Measurements from ENCODE around the gene INSYN2A.

INSYN2A gene

DNA sequence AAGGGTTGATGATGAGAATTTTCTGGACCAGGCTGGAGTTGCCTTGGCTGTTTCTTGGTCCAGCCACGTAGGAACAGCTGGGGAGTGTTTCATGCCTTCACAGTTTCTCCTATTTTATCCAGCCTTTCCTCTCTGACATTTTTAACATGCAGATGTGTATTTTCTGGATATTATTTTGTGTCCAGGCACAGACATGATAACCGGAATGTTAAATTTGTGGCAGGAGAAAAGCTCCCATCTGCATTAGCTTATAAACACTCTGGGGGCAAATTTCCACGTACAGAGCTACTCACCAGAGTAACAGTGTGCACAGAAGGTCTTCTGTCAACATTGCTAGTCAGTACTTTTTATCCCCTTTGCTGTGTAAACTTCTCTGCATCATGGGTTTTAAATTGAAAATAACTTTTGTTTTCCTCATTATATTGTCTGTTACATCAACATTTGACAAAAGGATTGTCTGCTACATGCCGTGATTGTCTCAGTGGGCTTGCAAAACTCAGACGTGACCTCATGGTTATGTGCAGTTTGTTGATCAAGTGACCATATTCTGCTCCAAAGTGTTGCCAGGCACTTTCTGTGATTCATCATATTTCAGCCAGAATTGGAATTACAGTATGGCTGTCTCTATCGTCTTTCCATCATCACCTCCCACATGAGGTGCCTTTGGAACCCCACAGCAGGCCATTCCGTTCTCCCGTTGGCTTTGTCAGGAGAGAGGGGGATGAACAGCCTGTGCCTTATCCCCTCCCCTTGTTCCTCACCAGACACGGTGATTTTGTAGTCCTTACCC is 41.4 kb downstream of the INSYN2A start:
- Histone ChIP-seq H3K27me3 (ENCODE audit: control insufficient read depth, insufficient read depth, low read length) (no peaks in the 10 kb centered on the region), H3K4me1 (ENCODE audit: control insufficient read depth, insufficient read depth, low read length) (peaks cover 9% of the 10 kb centered on the region), H3K36me3 (ENCODE audit: control insufficient read depth, insufficient read depth, low read length) (no peaks in the 10 kb centered on the region), H3K27ac (ENCODE audit: low read depth, low read length) (no peak overlapping the region), H3K4me3 (ENCODE audit: low read depth, low read length) (no peak overlapping the region), H3K9me3 (ENCODE audit: control insufficient read depth, insufficient read depth, low read depth, low read length) (no peaks in the 10 kb centered on the region), H3K9ac (ENCODE audit: low read length) (no peak overlapping the region)

DNA sequence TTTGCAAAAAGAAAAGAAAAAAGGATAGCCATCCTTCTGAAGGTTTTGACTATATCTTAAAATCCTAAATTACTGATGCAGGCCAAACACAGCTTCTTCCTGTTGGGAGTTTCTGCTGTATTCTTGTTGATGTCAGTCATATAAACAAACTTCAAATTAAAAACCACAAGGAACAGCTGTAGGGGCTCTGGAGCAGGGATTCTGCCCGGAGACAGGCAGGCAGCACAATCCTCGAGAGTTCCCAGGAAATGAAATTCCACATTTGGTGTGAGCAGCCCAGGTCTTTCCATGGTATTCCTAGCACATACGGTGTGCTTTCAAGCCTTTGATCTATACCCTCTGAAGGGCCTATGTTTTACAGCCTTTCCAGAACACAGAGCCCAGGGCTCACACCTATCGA is 43.2 kb downstream of the INSYN2A start:
- H3K4me1 ChIP-seq (ENCODE audit: control insufficient read depth, insufficient read depth, low read length): peaks cover 26% of the 10 kb centered on the region
- no peaks in the 10 kb centered on the region for H3K27me3 ChIP-seq (ENCODE audit: control insufficient read depth, insufficient read depth, low read length)
- no peaks in the 10 kb centered on the region for H3K36me3 ChIP-seq (ENCODE audit: control insufficient read depth, insufficient read depth, low read length)
- no peak overlapping the region for H3K4me3 ChIP-seq (ENCODE audit: low read depth, low read length)
- no peak overlapping the region for H3K9ac ChIP-seq (ENCODE audit: low read length)
- no peak overlapping the region for H3K27ac ChIP-seq (ENCODE audit: low read depth, low read length)
- H3K9me3 ChIP-seq (ENCODE audit: control insufficient read depth, insufficient read depth, low read depth, low read length): no peaks in the 10 kb centered on the region

DNA sequence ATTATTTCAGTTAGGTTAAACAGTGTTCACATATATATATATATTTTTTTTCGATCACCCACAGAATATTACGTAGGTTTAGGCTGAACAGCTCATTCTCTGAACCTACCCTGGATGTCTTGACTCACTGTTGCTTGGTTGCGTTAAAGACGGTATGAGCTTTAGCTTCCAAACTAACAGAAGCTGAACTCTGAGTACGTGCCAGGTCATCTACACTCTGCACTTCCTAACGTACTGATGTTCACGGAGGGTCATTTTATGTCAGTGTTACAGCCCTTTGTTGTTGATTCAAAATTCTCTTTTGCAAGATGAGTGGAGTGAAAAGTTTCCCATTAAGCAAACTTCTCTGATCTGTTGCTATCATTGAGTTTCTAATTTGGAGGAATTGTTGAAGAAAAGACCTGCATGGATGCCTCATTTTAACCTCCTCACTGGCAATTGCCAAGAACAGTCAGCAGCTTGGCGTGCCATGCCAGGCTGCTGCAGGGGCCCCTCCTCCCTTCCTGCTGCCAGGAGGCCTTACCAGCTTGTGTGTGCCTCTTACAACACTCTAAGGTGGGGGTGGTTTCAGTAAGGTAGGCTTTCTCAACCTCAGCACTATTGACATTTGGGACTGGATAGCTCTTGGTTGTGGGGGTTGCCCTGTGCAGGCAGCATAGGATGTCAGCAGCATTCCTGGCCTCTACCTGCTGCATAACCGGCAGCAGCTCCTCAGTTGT is 44.3 kb downstream of the INSYN2A start:
- H3K9me3 ChIP-seq (ENCODE audit: control insufficient read depth, insufficient read depth, low read depth, low read length): no peaks in the 10 kb centered on the region
- no peaks in the 10 kb centered on the region for H3K36me3 ChIP-seq (ENCODE audit: control insufficient read depth, insufficient read depth, low read length)
- peaks cover 29% of the 10 kb centered on the region for H3K4me1 ChIP-seq (ENCODE audit: control insufficient read depth, insufficient read depth, low read length)
- H3K27me3 ChIP-seq (ENCODE audit: control insufficient read depth, insufficient read depth, low read length): no peaks in the 10 kb centered on the region
- H3K9ac ChIP-seq (ENCODE audit: low read length): no peak overlapping the region
- no peak overlapping the region for H3K27ac ChIP-seq (ENCODE audit: low read depth, low read length)
- H3K4me3 ChIP-seq (ENCODE audit: low read depth, low read length): no peak overlapping the region

DNA sequence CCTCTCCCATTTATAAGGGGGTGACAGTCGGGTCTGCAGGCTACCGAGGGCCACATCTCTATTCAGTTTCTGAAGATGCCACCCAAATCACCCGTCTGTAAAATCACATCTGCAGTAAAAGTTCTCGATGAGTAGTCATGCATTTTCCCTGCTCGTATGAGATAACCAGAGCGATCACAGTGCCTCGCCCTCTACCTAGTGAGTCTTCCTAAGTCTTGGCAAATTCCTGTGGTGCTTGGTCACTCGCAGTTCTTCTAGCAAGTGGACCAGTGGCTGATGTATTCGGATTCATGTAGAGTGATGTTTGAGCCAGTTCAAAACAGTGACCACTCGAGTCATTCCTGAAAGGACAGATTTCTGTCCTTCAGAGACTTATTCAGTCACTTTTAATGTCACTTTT is 44.9 kb downstream of the INSYN2A start:
- Histone ChIP-seq H3K9me3 (ENCODE audit: control insufficient read depth, insufficient read depth, low read depth, low read length) (no peaks in the 10 kb centered on the region), H3K4me3 (ENCODE audit: low read depth, low read length) (no peak overlapping the region), H3K4me1 (ENCODE audit: control insufficient read depth, insufficient read depth, low read length) (peaks cover 29% of the 10 kb centered on the region), H3K27me3 (ENCODE audit: control insufficient read depth, insufficient read depth, low read length) (no peaks in the 10 kb centered on the region), H3K9ac (ENCODE audit: low read length) (no peak overlapping the region), H3K36me3 (ENCODE audit: control insufficient read depth, insufficient read depth, low read length) (no peaks in the 10 kb centered on the region), H3K27ac (ENCODE audit: low read depth, low read length) (no peak overlapping the region)

- Histone ChIP-seq H3K27ac (ENCODE audit: low read depth, low read length) (no peak overlapping the region), H3K36me3 (ENCODE audit: control insufficient read depth, insufficient read depth, low read length) (no peaks in the 10 kb centered on the region), H3K9ac (ENCODE audit: low read length) (no peak overlapping the region), H3K9me3 (ENCODE audit: control insufficient read depth, insufficient read depth, low read depth, low read length) (no peaks in the 10 kb centered on the region), H3K27me3 (ENCODE audit: control insufficient read depth, insufficient read depth, low read length) (no peaks in the 10 kb centered on the region), H3K4me1 (ENCODE audit: control insufficient read depth, insufficient read depth, low read length) (peaks cover 29% of the 10 kb centered on the region), H3K4me3 (ENCODE audit: low read depth, low read length) (no peak overlapping the region)
Observed at GRCh38 chr10:127150136-127150535, 46.3 kb downstream of the INSYN2A start.

GRCh38 chr10:127149501-127150081 is 46.8 kb downstream of the INSYN2A start:
- no peak overlapping the region for H3K4me3 ChIP-seq (ENCODE audit: low read depth, low read length)
- peaks cover 29% of the 10 kb centered on the region for H3K4me1 ChIP-seq (ENCODE audit: control insufficient read depth, insufficient read depth, low read length)
- no peaks in the 10 kb centered on the region for H3K27me3 ChIP-seq (ENCODE audit: control insufficient read depth, insufficient read depth, low read length)
- H3K36me3 ChIP-seq (ENCODE audit: control insufficient read depth, insufficient read depth, low read length): no peaks in the 10 kb centered on the region
- H3K27ac ChIP-seq (ENCODE audit: low read depth, low read length): no peak overlapping the region
- H3K9me3 ChIP-seq (ENCODE audit: control insufficient read depth, insufficient read depth, low read depth, low read length): no peaks in the 10 kb centered on the region
- no peak overlapping the region for H3K9ac ChIP-seq (ENCODE audit: low read length)

- peak overlapping the region; percentile 13; the same call in 1 of the 2 replicates for H3K27ac ChIP-seq (ENCODE audit: low read depth, low read length)
- H3K4me1 ChIP-seq (ENCODE audit: control insufficient read depth, insufficient read depth, low read length): peaks cover 29% of the 10 kb centered on the region
- no peaks in the 10 kb centered on the region for H3K27me3 ChIP-seq (ENCODE audit: control insufficient read depth, insufficient read depth, low read length)
- H3K9me3 ChIP-seq (ENCODE audit: control insufficient read depth, insufficient read depth, low read depth, low read length): no peaks in the 10 kb centered on the region
- peak overlapping the region; percentile 11 for H3K9ac ChIP-seq (ENCODE audit: low read length)
- no peak overlapping the region for H3K4me3 ChIP-seq (ENCODE audit: low read depth, low read length)
- no peaks in the 10 kb centered on the region for H3K36me3 ChIP-seq (ENCODE audit: control insufficient read depth, insufficient read depth, low read length)
Observed at GRCh38 chr10:127148933-127149220, 47.5 kb downstream of the INSYN2A start.

- Histone ChIP-seq H3K27ac (ENCODE audit: low read depth, low read length) (peak overlapping the region; percentile 13; the same call in 1 of the 2 replicates), H3K9ac (ENCODE audit: low read length) (no peak overlapping the region), H3K36me3 (ENCODE audit: control insufficient read depth, insufficient read depth, low read length) (no peaks in the 10 kb centered on the region), H3K4me1 (ENCODE audit: control insufficient read depth, insufficient read depth, low read length) (peaks cover 29% of the 10 kb centered on the region), H3K27me3 (ENCODE audit: control insufficient read depth, insufficient read depth, low read length) (no peaks in the 10 kb centered on the region), H3K9me3 (ENCODE audit: control insufficient read depth, insufficient read depth, low read depth, low read length) (no peaks in the 10 kb centered on the region), H3K4me3 (ENCODE audit: low read depth, low read length) (no peak overlapping the region)
Observed at GRCh38 chr10:127148066-127148932, 48.1 kb downstream of the INSYN2A start.

DNA sequence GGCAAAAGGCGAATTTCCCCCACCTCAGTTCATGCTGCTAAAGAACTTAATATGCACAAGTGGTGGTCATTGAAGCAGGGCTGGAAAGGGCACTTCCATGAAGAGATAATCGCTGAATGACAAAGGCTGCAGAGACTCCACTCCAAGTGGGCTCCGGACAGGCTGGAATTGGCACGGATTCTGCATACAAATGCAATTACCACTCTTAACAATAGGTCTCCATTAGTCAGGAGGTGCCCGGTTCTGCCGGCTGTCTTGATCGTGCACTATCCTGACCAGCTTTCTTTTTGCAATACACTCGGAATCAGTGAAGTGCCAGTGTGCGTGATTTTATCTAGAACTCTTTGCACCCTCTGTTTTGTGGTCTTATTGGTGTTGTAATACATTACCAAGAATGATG is 49.7 kb downstream of the INSYN2A start:
- H3K27ac ChIP-seq (ENCODE audit: low read depth, low read length): no peak overlapping the region
- no peak overlapping the region for H3K9ac ChIP-seq (ENCODE audit: low read length)
- H3K36me3 ChIP-seq (ENCODE audit: control insufficient read depth, insufficient read depth, low read length): no peaks in the 10 kb centered on the region
- no peaks in the 10 kb centered on the region for H3K27me3 ChIP-seq (ENCODE audit: control insufficient read depth, insufficient read depth, low read length)
- H3K4me1 ChIP-seq (ENCODE audit: control insufficient read depth, insufficient read depth, low read length): peaks cover 24% of the 10 kb centered on the region
- H3K9me3 ChIP-seq (ENCODE audit: control insufficient read depth, insufficient read depth, low read depth, low read length): no peaks in the 10 kb centered on the region
- H3K4me3 ChIP-seq (ENCODE audit: low read depth, low read length): no peak overlapping the region

All from HUES6 (cell line).